Upper lobe of right lung (tissue), 1 donor: Measurements from ENCODE around the gene TRAF7. TPM values are rescaled to one million over a fixed set of nuclear protein-coding genes. Genes with fewer than 3 reads are reported as not detected.
A peak's percentile ranks its signal among the peaks of the same experiment; 100 is the strongest.

Experiments
- ATAC-seq: fragments of 200-7000 bp; cut with Tn5 transposase; one replicate; pipeline ENCODE4 v1.9.1; 2020; ENCODE audit warnings: mild to moderate bottlenecking, moderate library complexity
- DNase-seq: peaks from one replicate; pipeline ENCODE4 v3.0.0-alpha.2; 2020
- H3K27ac ChIP-seq: fragments of 200-600 bp; one replicate; pipeline ENCODE4 v1.8.0; 2022
- H3K27me3 ChIP-seq: fragments of 200-600 bp; one replicate; pipeline ENCODE4 v1.8.0; 2022; ENCODE audit warnings: mild to moderate bottlenecking
- H3K36me3 ChIP-seq: fragments of 200-600 bp; one replicate; pipeline ENCODE4 v1.8.0; 2022
- H3K4me1 ChIP-seq: fragments of 200-600 bp; one replicate; pipeline ENCODE4 v1.8.0; 2022
- H3K4me3 ChIP-seq: fragments of 200-600 bp; one replicate; pipeline ENCODE4 v1.8.0; 2022; ENCODE audit warnings: mild to moderate bottlenecking
- H3K9me3 ChIP-seq: fragments of 200-600 bp; one replicate; pipeline ENCODE4 v1.8.0; 2022
- intact Hi-C: fragments of 100-400 bp; cut with DNase I; formaldehyde crosslinking; loops from one replicate; pipeline ENCODE4 v1.11.0; 2022
- total RNA-seq: library from RNA; stranded (reverse); fragmentation: NEBNext Ultra II Directional; extraction: Animal tissue kit (Norgen Biotek cat#: 25700); gene quantifications from one replicate; pipeline ENCODE4 v1.2.1, GENCODE V29; 2021
- TF ChIP-seq, protein P1 (sequence below): fragments of 200-600 bp; IDR thresholded peaks from one replicate; pipeline ENCODE4 v1.8.0; 2022; ENCODE audit warnings: antibody characterized with exemption
- donor health status: DM: no; HTN: yes; CAD: no; lungs with severe emphysema.

The TRAF7 gene
- total RNA-seq, 1 donor from 2014 or later = 64.3 TPM

DNA sequence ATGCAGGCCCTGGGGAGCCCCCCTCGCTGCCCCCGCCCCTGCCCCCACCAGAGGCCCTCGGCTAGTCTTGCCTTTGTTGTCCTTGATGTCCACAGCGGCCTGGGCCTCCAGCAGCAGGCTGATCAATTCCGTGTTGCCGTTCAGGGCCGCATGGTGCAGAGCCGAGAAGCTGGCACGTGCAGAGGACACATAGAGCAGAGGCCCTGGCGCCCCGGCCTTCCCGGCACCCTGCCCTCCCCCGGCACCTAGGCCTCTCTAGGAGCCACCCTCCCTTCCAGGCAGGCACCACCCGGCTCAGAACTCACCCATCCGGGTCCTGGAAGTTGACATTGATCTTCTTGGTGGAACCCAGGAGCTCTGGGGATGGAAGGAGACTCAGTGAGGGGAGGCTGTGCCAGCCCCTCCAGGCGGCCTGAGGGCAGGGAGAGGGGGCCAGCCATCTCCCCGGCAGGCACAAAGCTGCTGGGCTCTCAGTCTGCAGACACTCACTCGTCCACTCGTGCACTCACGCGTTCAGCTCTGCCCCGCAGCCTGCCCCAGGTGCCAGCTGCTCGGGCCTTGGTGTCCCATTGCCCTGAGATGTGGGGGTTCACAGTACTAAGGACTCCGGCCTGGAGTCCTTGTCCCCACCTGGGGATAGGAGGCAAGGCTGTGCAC, 34.5 kb downstream of the TRAF7 start:
- TF ChIP-seq, protein P1, sequence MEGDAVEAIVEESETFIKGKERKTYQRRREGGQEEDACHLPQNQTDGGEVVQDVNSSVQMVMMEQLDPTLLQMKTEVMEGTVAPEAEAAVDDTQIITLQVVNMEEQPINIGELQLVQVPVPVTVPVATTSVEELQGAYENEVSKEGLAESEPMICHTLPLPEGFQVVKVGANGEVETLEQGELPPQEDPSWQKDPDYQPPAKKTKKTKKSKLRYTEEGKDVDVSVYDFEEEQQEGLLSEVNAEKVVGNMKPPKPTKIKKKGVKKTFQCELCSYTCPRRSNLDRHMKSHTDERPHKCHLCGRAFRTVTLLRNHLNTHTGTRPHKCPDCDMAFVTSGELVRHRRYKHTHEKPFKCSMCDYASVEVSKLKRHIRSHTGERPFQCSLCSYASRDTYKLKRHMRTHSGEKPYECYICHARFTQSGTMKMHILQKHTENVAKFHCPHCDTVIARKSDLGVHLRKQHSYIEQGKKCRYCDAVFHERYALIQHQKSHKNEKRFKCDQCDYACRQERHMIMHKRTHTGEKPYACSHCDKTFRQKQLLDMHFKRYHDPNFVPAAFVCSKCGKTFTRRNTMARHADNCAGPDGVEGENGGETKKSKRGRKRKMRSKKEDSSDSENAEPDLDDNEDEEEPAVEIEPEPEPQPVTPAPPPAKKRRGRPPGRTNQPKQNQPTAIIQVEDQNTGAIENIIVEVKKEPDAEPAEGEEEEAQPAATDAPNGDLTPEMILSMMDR = no peak
- Histone ChIP-seq H3K9me3 (no peaks in the 10 kb centered on the region), H3K36me3 (no peaks in the 10 kb centered on the region), H3K4me1 (peaks cover 2% of the 10 kb centered on the region), H3K27ac (no peak overlapping the region), H3K27me3 (peaks cover 15% of the 10 kb centered on the region), H3K4me3 (no peak overlapping the region)
- intact Hi-C loops = no loop called here
- ATAC-seq (no peak), DNase-seq (no peak)

DNA sequence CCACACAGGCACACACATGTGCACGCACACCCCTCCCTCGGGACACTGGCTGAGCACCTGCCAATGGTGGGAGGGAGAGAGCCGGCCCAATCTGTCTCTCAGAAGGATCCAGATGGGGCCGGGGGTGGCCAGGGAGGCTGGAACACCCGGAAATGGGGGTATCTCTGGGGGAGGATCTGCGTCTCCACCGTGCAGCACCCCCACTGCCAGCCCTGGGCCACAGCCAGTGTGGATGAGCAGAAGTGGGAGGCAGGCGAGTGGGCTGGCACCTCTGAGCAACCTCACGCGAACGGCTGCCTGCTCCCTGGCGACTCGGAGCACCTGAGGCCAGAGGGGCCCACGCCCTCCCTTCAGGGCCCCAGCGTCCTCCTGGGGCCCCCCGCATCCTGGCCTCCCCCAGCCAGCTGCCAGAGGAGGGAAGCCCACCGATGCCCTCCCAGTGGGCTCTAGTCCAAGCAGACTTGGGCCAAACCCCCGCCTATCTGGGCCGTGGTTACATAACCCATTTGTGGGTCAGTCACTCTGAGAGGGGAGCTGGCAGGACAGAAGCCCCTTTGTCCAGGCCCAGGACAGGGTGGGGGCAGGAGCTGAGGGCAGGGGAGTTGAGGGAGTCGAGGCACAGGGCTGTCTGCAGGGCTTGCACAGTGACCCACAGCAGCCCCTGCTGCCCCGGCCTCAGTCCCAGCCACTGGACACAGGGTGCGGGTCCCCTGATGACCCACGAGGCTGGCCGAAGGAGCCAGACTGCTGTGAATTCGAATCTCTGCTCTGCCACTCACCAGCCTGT, 35.3 kb downstream of the TRAF7 start:
- TF ChIP-seq, protein P1 = no peak
- H3K27ac ChIP-seq = no peak overlapping the region
- ATAC-seq (no peak), DNase-seq (no peak)
- H3K27me3 ChIP-seq = peaks cover 22% of the 10 kb centered on the region
- peaks cover 10% of the 10 kb centered on the region for H3K4me1 ChIP-seq
- intact Hi-C loops = no loop called here
- no peaks in the 10 kb centered on the region for H3K36me3 ChIP-seq
- H3K4me3 ChIP-seq = no peak overlapping the region
- H3K9me3 ChIP-seq = no peaks in the 10 kb centered on the region

DNA sequence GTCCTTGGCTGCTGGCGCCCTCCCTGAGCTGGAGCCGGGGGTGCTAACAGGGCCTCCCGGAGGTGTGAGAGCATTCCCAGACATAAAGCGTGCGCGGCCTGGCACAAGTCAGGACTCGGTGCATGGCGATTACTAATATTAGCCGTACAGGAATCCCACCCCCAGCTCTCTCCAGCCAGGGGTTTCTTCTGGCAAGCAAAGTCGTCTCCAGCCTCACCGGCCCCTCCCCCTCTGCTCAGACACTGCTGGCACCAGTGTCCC, 35.8 kb downstream of the TRAF7 start:
- DNase-seq (no peak), ATAC-seq (no peak)
- Histone ChIP-seq H3K4me1 (peaks cover 11% of the 10 kb centered on the region), H3K9me3 (no peaks in the 10 kb centered on the region), H3K27ac (no peak overlapping the region), H3K27me3 (peaks cover 23% of the 10 kb centered on the region), H3K36me3 (no peaks in the 10 kb centered on the region), H3K4me3 (no peak overlapping the region)
- TF ChIP-seq, protein P1 = no peak
- intact Hi-C loops = no loop called here

DNA sequence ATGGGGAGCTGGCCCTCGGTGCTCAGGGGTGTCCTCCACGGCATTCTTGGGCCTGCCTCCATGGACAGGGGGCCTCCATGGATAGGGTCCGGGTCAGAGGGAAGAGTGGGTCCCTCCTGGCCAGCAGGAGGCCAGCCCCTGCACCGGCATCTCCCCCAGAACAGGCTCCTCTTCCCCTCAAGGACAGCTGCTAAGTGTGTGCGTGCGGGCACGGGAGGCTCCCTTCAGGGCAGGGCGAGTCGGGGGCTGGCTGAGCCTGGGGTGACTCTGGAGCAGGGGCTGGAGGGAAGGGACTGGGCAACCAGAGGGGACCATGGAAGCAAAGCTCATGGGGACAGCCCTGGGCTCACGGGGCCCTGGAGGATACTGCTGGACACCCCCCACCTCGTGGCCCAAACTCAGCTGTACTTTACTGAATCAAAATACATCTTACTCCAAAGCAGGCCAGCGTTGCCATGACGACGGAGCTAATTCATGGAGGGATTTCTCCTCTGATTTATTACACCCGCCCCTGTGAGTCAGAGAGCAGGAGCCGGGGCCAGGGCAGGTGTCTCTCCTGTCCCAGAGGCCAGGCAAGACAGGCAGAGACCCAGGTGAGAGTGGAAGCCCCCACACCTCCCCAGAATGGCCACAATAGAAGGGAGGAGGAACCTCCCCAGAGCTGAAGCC, 38.7 kb downstream of the TRAF7 start:
- no peaks in the 10 kb centered on the region for H3K9me3 ChIP-seq
- intact Hi-C loops = no loop called here
- peaks cover 11% of the 10 kb centered on the region for H3K4me1 ChIP-seq
- TF ChIP-seq, protein P1 = no peak
- H3K4me3 ChIP-seq = no peak overlapping the region
- H3K27ac ChIP-seq = no peak overlapping the region
- ATAC-seq (no peak), DNase-seq (no peak)
- no peaks in the 10 kb centered on the region for H3K36me3 ChIP-seq
- peaks cover 39% of the 10 kb centered on the region for H3K27me3 ChIP-seq

DNA sequence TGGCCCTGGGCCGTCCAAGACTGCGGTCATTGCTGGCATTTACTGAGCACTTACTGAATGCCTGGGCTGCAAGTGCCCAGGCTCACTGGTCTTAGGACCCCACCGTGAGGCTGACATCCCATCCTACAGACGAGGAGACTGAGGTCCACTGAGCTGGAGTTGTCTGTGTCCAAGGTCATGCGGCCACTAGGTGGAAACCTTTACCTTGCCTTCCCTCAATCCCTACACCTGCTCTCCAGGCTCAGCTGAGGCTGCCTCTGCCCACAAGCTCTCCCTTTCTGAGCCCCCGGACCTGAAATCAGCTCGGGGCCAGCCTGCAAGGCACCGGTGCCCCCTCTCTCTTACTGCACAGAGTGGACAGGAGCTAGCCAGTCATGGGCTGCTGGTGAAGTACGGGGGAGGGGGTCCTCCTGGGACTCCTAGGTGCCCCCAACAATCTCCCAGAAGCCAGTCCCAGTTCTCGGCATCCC, 39.3 kb downstream of the TRAF7 start:
- Histone ChIP-seq H3K27ac (no peak overlapping the region), H3K9me3 (no peaks in the 10 kb centered on the region), H3K4me1 (peaks cover 11% of the 10 kb centered on the region), H3K4me3 (no peak overlapping the region), H3K36me3 (no peaks in the 10 kb centered on the region), H3K27me3 (peaks cover 39% of the 10 kb centered on the region)
- ATAC-seq = peak; percentile 78
- TF ChIP-seq, protein P1 = peak; percentile 43
- intact Hi-C loops = no loop called here
- DNase-seq = no peak
